Ectodermal cell (in vitro differentiated cells): ENCODE results near the gene NLRP3.

ENCODE experiments used
- H3K27ac ChIP-seq: 2 replicates; pipeline ENCODE4 v1.7.0; 2013; ENCODE audit warnings: mild to moderate bottlenecking, low read depth, low read length; ENCODE audit not compliant: insufficient read depth, poor library complexity, severe bottlenecking
- H3K27me3 ChIP-seq: 2 replicates; pipeline ENCODE4 v1.7.0; 2013; ENCODE audit warnings: mild to moderate bottlenecking, low read length; ENCODE audit not compliant: insufficient read depth, control insufficient read depth, poor library complexity, severe bottlenecking
- H3K36me3 ChIP-seq: one replicate; pipeline ENCODE4 v1.7.0; 2013; ENCODE audit warnings: low read length; ENCODE audit not compliant: control insufficient read depth, insufficient read depth
- H3K4me1 ChIP-seq: one replicate; pipeline ENCODE4 v1.7.0; 2013; ENCODE audit warnings: low read length; ENCODE audit not compliant: control insufficient read depth, insufficient read depth
- H3K4me3 ChIP-seq: 2 replicates; pipeline ENCODE4 v1.7.0; 2013; ENCODE audit warnings: low read depth, low read length, control low read depth; ENCODE audit not compliant: insufficient read depth
- H3K9me3 ChIP-seq: 2 replicates; pipeline ENCODE4 v1.7.0; 2013; ENCODE audit warnings: mild to moderate bottlenecking, low read length, moderate library complexity; ENCODE audit not compliant: control insufficient read depth
- WGBS, 2 experiments: methylation state at CpG; one replicate each; pipeline ENCODE4 v1.1.7; 2013; ENCODE audit warnings: missing lambda C conversion rate in 2 of 2; 5-methylcytosine and 5-hydroxymethylcytosine counted together

NLRP3 gene

DNA sequence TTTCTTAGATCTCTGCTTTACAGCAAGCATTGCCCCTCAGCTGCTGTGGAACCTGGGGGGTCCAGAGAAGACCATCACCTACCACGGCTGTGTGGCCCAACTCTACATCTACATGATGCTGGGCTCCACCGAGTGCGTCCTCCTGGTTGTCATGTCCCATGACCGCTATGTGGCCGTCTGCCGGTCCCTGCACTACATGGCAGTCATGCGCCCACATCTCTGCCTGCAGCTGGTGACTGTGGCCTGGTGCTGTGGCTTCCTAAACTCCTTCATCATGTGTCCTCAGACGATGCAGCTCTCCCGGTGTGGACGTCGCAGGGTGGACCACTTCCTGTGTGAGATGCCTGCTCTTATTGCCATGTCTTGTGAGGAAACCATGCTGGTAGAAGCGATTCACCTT is 75.4 kb downstream of the NLRP3 start:
- no peaks in the 10 kb centered on the region for H3K9me3 ChIP-seq
- 93% methylated on average over 12 of the region's 12 CpGs for WGBS, 2 experiments
- H3K4me3 ChIP-seq = no peak overlapping the region
- no peak overlapping the region for H3K27ac ChIP-seq
- no peaks in the 10 kb centered on the region for H3K4me1 ChIP-seq
- H3K36me3 ChIP-seq = no peaks in the 10 kb centered on the region
- no peaks in the 10 kb centered on the region for H3K27me3 ChIP-seq

DNA sequence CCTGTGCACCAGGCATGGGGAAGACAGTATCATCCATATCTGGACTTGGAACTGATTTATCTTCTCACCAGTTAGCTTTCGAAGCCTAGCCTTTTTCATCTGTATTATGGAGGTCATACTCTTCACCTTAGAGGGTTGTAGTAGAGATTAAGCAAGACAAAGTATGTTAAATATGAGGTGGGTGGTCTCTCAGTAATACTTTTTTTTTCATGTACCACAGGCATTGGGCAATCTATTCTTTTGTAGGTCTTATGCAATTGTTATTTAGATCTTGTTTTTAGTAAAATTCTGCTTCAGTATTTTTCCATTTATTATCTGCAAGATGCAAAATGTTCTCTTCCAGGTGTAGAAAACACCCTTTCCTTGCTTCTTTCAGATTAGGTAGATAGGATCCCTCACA is 77.1 kb downstream of the NLRP3 start:
- 86 to 100% methylated on average over 1 of the region's 1 CpG for WGBS, 2 experiments
- Histone ChIP-seq H3K27ac (no peak overlapping the region), H3K4me3 (no peak overlapping the region)

DNA sequence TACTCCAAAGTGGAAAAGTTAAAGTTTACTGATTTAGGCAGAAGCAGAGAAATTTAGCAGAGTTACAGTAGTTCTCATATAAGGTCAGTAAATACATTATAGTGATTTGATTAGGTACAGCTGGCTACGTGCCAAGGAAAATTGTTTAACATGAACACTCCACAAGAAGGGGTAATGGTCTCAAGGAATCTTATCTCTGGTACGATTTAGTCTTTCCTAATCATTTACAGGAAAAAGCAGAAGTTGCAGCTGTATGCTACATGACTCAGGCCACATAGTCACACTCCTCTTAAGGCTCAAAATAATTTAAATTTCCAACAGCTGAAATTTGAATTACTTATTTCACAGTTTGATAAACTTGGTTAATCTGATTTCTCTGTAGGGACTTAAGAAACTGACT is 78.8 kb downstream of the NLRP3 start:
- H3K9me3 ChIP-seq = no peaks in the 10 kb centered on the region
- 94 to 96% methylated on average over 2 of the region's 2 CpGs for WGBS, 2 experiments

More for the DNA sequence above, 77.1 kb downstream of the NLRP3 start:
- no peaks in the 10 kb centered on the region for H3K9me3 ChIP-seq
- no peaks in the 10 kb centered on the region for H3K4me1 ChIP-seq
- no peaks in the 10 kb centered on the region for H3K36me3 ChIP-seq
- H3K27me3 ChIP-seq = no peaks in the 10 kb centered on the region

DNA sequence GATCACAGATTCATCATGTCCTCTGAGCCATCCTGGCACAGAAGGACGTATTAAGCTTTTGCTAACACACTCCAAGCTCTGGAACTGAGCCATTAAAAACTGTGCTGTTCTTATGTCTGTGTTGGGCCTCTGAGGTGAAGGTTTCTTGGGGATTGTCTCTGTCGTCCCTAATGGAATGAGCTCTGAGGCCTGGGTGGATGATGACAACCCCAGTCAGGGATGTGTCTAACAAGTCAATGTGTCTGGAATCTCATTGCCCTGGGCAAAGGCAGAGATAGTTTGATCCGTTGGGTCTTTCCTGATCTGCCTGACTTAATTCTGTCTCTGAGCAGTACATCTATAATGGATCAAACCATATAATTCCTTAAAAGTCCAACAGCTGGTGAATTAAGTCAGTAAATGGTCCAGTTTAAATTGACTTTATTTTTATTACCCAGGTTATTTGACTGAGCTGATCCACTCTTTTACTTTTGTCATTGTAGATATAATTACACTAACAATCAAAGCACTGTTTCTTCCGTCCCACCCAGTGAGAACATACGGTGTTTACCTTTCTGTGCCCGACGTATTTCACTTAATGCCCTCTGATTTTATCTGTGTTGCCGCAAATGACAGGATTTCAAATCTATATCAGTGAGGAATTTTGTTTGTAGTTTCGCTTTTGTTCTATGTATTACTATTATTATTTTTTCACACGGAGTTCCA is 80.8 kb downstream of the NLRP3 start:
- Histone ChIP-seq H3K27me3 (no peaks in the 10 kb centered on the region), H3K27ac (no peak overlapping the region), H3K36me3 (no peaks in the 10 kb centered on the region), H3K4me3 (no peak overlapping the region), H3K9me3 (no peaks in the 10 kb centered on the region), H3K4me1 (no peaks in the 10 kb centered on the region)
- WGBS, 2 experiments = 94 to 95% methylated on average over 8 to 10 of the region's 10 CpGs

More for the DNA sequence above, 78.8 kb downstream of the NLRP3 start:
- H3K4me3 ChIP-seq = no peak overlapping the region
- no peaks in the 10 kb centered on the region for H3K36me3 ChIP-seq
- no peaks in the 10 kb centered on the region for H3K27me3 ChIP-seq
- H3K27ac ChIP-seq = no peak overlapping the region
- no peaks in the 10 kb centered on the region for H3K4me1 ChIP-seq
